Endothelial cell (in vitro differentiated cells): ENCODE measurements around the gene NCAPG2. TPM values are rescaled to one million over a fixed set of nuclear protein-coding genes. Genes with fewer than 3 reads are reported as not detected.

ENCODE experiments used
- DNase-seq: peaks from one replicate; pipeline ENCODE4 v3.0.0; 2021; ENCODE audit warnings: low spot score
- H3K27ac Mint-ChIP-seq: one replicate; pipeline ENCODE4 v1.8.0; 2021; ENCODE audit warnings: mixed read lengths, inconsistent platforms; ENCODE audit not compliant: unreplicated experiment
- H3K27me3 Mint-ChIP-seq: one replicate; pipeline ENCODE4 v1.8.0; 2021; ENCODE audit warnings: mild to moderate bottlenecking, moderate library complexity, mixed read lengths, inconsistent platforms; ENCODE audit not compliant: unreplicated experiment
- H3K36me3 Mint-ChIP-seq: one replicate; pipeline ENCODE4 v1.8.0; 2021; ENCODE audit warnings: mild to moderate bottlenecking, low read depth, mixed read lengths, inconsistent platforms; ENCODE audit not compliant: unreplicated experiment
- H3K4me1 Mint-ChIP-seq: one replicate; pipeline ENCODE4 v1.8.0; 2021; ENCODE audit warnings: mild to moderate bottlenecking, mixed read lengths, inconsistent platforms; ENCODE audit not compliant: unreplicated experiment
- H3K4me3 Mint-ChIP-seq: one replicate; pipeline ENCODE4 v1.8.0; 2021; ENCODE audit warnings: mild to moderate bottlenecking, mixed read lengths, inconsistent platforms; ENCODE audit not compliant: unreplicated experiment
- H3K9me3 Mint-ChIP-seq: one replicate; pipeline ENCODE4 v1.8.0; 2021; ENCODE audit warnings: mixed read lengths, inconsistent platforms; ENCODE audit not compliant: unreplicated experiment
- CTCF ChIP-seq: fragments of 200-600 bp; sonication (generic); IDR thresholded peaks from one replicate; pipeline ENCODE4 v1.5.0; 2021; ENCODE audit warnings: antibody characterized with exemption; ENCODE audit not compliant: unreplicated experiment
- total RNA-seq: library from RNA; stranded (reverse); fragmentation: NEBNext Ultra II Directional; extraction: Animal tissue kit (Norgen Biotek cat#: 25700); gene quantifications from one replicate; pipeline ENCODE4 v1.2.1, GENCODE V29; 2021; ENCODE audit not compliant: unreplicated experiment

Gene NCAPG2
- total RNA-seq, 1 donor from 2014 or later: 25.6 TPM

GRCh38 chr7:158623241-158623640 lies 81.4 kb downstream of the NCAPG2 start:
- H3K36me3 Mint-ChIP-seq: no peaks in the 10 kb centered on the region
- DNase-seq: no peak
- no peak for TF ChIP-seq CTCF

GRCh38 chr7:158620839-158621441 lies 83.7 kb downstream of the NCAPG2 start:
- Mint-ChIP-seq H3K9me3 (no peaks in the 10 kb centered on the region), H3K27me3 (no peaks in the 10 kb centered on the region), H3K4me1 (no peaks in the 10 kb centered on the region), H3K4me3 (no peak overlapping the region), H3K36me3 (no peaks in the 10 kb centered on the region), H3K27ac (no peak overlapping the region)
- TF ChIP-seq CTCF: no peak
- DNase-seq: no peak

More at GRCh38 chr7:158623241-158623640, 81.4 kb downstream of the NCAPG2 start:
- H3K4me1 Mint-ChIP-seq: no peaks in the 10 kb centered on the region
- no peak overlapping the region for H3K4me3 Mint-ChIP-seq
- H3K27ac Mint-ChIP-seq: no peak overlapping the region
- no peaks in the 10 kb centered on the region for H3K27me3 Mint-ChIP-seq
- H3K9me3 Mint-ChIP-seq: no peaks in the 10 kb centered on the region

- no peak for TF ChIP-seq CTCF
- Mint-ChIP-seq H3K27me3 (no peaks in the 10 kb centered on the region), H3K36me3 (no peaks in the 10 kb centered on the region), H3K9me3 (no peaks in the 10 kb centered on the region), H3K27ac (no peak overlapping the region), H3K4me3 (no peak overlapping the region), H3K4me1 (no peaks in the 10 kb centered on the region)
- DNase-seq: no peak
Observed at GRCh38 chr7:158620418-158620817, 84.2 kb downstream of the NCAPG2 start.

GRCh38 chr7:158618745-158619140 lies 85.9 kb downstream of the NCAPG2 start:
- Mint-ChIP-seq H3K27ac (no peak overlapping the region), H3K9me3 (no peaks in the 10 kb centered on the region), H3K27me3 (no peaks in the 10 kb centered on the region), H3K4me1 (no peaks in the 10 kb centered on the region), H3K4me3 (no peak overlapping the region), H3K36me3 (no peaks in the 10 kb centered on the region)
- no peak for DNase-seq
- TF ChIP-seq CTCF: no peak

- H3K27me3 Mint-ChIP-seq: no peaks in the 10 kb centered on the region
- no peaks in the 10 kb centered on the region for H3K36me3 Mint-ChIP-seq
- no peak for TF ChIP-seq CTCF
- H3K4me3 Mint-ChIP-seq: no peak overlapping the region
- H3K9me3 Mint-ChIP-seq: no peaks in the 10 kb centered on the region
- DNase-seq: no peak
- no peaks in the 10 kb centered on the region for H3K4me1 Mint-ChIP-seq
- no peak overlapping the region for H3K27ac Mint-ChIP-seq
Observed at GRCh38 chr7:158617737-158618128, 86.9 kb downstream of the NCAPG2 start.
